ENCODE data around the gene RTN4R.

DNA sequence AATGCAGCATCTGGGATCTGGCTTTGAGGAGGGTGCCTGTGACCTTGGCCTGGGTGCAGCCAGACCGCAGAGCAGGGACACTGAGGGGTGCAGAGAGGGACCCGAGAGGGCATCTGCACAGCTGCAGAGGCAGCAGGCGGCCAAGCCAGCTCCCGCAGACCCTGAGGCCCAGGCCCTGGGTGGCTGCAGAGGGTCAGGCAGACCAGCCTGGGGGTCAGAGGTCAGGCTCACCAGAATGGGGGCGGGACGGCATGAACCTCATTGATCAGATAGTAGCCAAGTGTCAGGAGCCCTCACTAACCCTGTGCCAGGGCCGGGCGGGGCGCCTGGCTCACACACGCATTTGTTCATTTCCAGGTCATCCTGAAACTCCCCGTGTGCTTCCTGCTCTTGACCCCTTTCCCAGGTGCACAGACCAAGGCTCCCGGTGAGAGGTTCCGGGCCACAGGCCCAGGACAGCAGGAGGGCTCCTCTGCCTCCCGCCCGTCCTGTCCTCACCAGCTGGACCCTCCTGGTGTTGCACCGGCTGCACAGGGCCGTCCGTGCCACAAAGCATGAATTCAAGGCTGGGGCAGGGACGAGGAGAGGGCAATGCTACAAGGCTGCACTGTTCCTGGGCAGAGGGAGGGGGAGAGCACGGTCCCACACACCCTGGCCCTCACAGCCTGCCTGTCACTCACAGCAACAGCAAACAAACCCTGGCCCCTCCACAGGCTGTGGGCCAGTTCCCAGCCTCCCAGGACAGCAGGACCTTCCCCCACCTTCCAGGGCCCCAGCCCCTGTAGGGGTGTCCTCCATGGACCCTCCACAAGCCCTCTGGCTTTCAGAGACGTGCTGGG, 3.3 kb downstream of the RTN4R start:
- TF ChIP-seq, protein P1, sequence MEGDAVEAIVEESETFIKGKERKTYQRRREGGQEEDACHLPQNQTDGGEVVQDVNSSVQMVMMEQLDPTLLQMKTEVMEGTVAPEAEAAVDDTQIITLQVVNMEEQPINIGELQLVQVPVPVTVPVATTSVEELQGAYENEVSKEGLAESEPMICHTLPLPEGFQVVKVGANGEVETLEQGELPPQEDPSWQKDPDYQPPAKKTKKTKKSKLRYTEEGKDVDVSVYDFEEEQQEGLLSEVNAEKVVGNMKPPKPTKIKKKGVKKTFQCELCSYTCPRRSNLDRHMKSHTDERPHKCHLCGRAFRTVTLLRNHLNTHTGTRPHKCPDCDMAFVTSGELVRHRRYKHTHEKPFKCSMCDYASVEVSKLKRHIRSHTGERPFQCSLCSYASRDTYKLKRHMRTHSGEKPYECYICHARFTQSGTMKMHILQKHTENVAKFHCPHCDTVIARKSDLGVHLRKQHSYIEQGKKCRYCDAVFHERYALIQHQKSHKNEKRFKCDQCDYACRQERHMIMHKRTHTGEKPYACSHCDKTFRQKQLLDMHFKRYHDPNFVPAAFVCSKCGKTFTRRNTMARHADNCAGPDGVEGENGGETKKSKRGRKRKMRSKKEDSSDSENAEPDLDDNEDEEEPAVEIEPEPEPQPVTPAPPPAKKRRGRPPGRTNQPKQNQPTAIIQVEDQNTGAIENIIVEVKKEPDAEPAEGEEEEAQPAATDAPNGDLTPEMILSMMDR (conservative IDR thresholded peaks at IDR 0.05; ENCODE audit: low read length), result no peak
- TF ChIP-seq EZH2phosphoT487 (IDR thresholded peaks at IDR 0.05; ENCODE audit: borderline replicate concordance), result no peak

All from Loucy (cell line).